ENCODE data around the gene NAALAD2. TPM values are rescaled to one million over a fixed set of nuclear protein-coding genes. Genes with fewer than 3 reads are reported as not detected.

The NAALAD2 gene
- polyA plus RNA-seq, 1 donor (not counting 4 experiments of a cell fraction or from before 2014, with no cell fraction given): not detected

DNA sequence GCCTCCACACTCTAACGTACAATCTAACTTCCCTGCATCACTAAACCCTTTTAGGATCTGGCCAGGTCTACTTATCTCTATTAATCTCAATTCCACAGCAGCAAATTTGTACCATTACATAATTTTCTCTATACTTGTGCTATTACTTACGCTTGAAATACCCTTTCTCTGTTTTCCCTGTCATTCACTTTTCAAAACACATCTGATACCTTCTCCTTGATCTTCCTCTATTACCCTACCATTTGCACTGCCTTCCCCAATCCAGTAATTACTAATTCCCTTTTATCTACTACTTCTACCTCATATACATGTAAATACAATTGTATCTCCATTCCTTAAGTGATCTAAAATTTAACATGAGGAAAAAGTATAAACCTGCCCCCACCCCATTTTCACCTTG, 74.4 kb downstream of the NAALAD2 start:
- Histone ChIP-seq H3K79me2 (ENCODE audit: control insufficient read depth, insufficient read depth, low read length) (peaks cover 33% of the 10 kb centered on the region), H4K20me1 (ENCODE audit: control insufficient read depth, extremely low read depth, insufficient read depth, low read length) (peaks cover 6% of the 10 kb centered on the region), H3K27ac (ENCODE audit: control insufficient read depth, insufficient read depth, low read length) (no peak overlapping the region), H3K4me3 (ENCODE audit: control insufficient read depth in 2 of 3, extremely low read depth in 1 of 3, insufficient read depth in 2 of 3, low read depth in 1 of 3, low read length in 3 of 3) (no peak overlapping the region), H3K9me1 (ENCODE audit: control insufficient read depth, extremely low read depth, insufficient read depth, low read length) (no peaks in the 10 kb centered on the region), H3K36me3 (ENCODE audit: control insufficient read depth in 2 of 2, extremely low read depth in 1 of 2, insufficient read depth in 2 of 2, low read length in 2 of 2) (peaks cover 10 to 19% of the 10 kb centered on the region in 2 experiments), H2AFZ (ENCODE audit: control insufficient read depth, low read length) (no peak overlapping the region), H3K9me3 (ENCODE audit: control insufficient read depth, low read depth, low read length) (no peaks in the 10 kb centered on the region), H3K27me3 (ENCODE audit: control insufficient read depth, extremely low read depth, insufficient read depth, low read length) (no peaks in the 10 kb centered on the region), H3K4me2 (ENCODE audit: control insufficient read depth, extremely low read depth, insufficient read depth, low read depth, low read length) (no peak overlapping the region), H3K9ac (ENCODE audit: control insufficient read depth, extremely low read depth, insufficient read depth, low read length) (no peak overlapping the region), H3K4me1 (ENCODE audit: control insufficient read depth, extremely low read depth, insufficient read depth, low read length) (no peaks in the 10 kb centered on the region)
- DNase-seq (ENCODE audit: low read depth, low spot score): no peak
- no peak for FAIRE-seq
- dilution Hi-C loops (cut with MboI; ENCODE audit: extremely low pct_ligation_motif_present, low sequenced_read_pairs): no loop called here
- TF ChIP-seq EZH2 (IDR thresholded peaks at IDR 0.05; ENCODE audit: low read length): no peak
- TF ChIP-seq, protein P1, sequence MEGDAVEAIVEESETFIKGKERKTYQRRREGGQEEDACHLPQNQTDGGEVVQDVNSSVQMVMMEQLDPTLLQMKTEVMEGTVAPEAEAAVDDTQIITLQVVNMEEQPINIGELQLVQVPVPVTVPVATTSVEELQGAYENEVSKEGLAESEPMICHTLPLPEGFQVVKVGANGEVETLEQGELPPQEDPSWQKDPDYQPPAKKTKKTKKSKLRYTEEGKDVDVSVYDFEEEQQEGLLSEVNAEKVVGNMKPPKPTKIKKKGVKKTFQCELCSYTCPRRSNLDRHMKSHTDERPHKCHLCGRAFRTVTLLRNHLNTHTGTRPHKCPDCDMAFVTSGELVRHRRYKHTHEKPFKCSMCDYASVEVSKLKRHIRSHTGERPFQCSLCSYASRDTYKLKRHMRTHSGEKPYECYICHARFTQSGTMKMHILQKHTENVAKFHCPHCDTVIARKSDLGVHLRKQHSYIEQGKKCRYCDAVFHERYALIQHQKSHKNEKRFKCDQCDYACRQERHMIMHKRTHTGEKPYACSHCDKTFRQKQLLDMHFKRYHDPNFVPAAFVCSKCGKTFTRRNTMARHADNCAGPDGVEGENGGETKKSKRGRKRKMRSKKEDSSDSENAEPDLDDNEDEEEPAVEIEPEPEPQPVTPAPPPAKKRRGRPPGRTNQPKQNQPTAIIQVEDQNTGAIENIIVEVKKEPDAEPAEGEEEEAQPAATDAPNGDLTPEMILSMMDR (optimal IDR thresholded peaks at IDR 0.05 in 1 of 3, IDR thresholded peaks at IDR 0.05 in 1 of 3, conservative IDR thresholded peaks at IDR 0.05 in 1 of 3; ENCODE audit: extremely low read depth in 1 of 3, insufficient read depth in 2 of 3, low read length in 3 of 3): no peak

DNA sequence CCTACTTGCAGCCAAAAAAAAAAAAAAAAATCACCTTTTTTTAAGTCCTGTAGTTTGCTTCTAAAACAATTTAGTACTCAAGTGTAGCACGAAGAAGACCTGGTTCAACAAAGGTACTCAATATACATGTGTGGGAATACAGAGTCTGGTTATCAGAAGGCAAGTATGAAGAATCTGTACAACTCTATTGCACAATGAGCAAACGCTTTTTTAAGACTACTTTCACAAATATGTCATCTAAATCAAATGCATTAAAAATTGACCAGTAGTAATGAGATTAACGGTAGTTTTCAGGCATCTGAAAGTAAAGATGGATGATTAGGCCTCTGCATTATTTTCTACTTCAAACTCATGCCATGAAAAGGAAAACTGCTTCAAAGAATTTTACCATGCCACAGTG, 78.9 kb downstream of the NAALAD2 start:
- TF ChIP-seq, protein P1 (optimal IDR thresholded peaks at IDR 0.05 in 1 of 3, IDR thresholded peaks at IDR 0.05 in 1 of 3, conservative IDR thresholded peaks at IDR 0.05 in 1 of 3; ENCODE audit: extremely low read depth in 1 of 3, insufficient read depth in 2 of 3, low read length in 3 of 3): no peak
- no peak for TF ChIP-seq EZH2 (IDR thresholded peaks at IDR 0.05; ENCODE audit: low read length)
- Histone ChIP-seq H3K9me1 (ENCODE audit: control insufficient read depth, extremely low read depth, insufficient read depth, low read length) (peaks cover 2% of the 10 kb centered on the region), H3K9me3 (ENCODE audit: control insufficient read depth, low read depth, low read length) (no peaks in the 10 kb centered on the region), H3K27me3 (ENCODE audit: control insufficient read depth, extremely low read depth, insufficient read depth, low read length) (no peaks in the 10 kb centered on the region), H3K79me2 (ENCODE audit: control insufficient read depth, insufficient read depth, low read length) (peaks cover 74% of the 10 kb centered on the region), H3K27ac (ENCODE audit: control insufficient read depth, insufficient read depth, low read length) (no peak overlapping the region), H3K4me3 (ENCODE audit: control insufficient read depth in 2 of 3, extremely low read depth in 1 of 3, insufficient read depth in 2 of 3, low read depth in 1 of 3, low read length in 3 of 3) (no peak overlapping the region), H3K36me3 (ENCODE audit: control insufficient read depth in 2 of 2, extremely low read depth in 1 of 2, insufficient read depth in 2 of 2, low read length in 2 of 2) (peaks cover 7 to 19% of the 10 kb centered on the region in 2 experiments), H3K4me2 (ENCODE audit: control insufficient read depth, extremely low read depth, insufficient read depth, low read depth, low read length) (no peak overlapping the region), H2AFZ (ENCODE audit: control insufficient read depth, low read length) (no peak overlapping the region), H3K4me1 (ENCODE audit: control insufficient read depth, extremely low read depth, insufficient read depth, low read length) (no peaks in the 10 kb centered on the region), H4K20me1 (ENCODE audit: control insufficient read depth, extremely low read depth, insufficient read depth, low read length) (peaks cover 3% of the 10 kb centered on the region), H3K9ac (ENCODE audit: control insufficient read depth, extremely low read depth, insufficient read depth, low read length) (no peak overlapping the region)
- dilution Hi-C loops (cut with MboI; ENCODE audit: extremely low pct_ligation_motif_present, low sequenced_read_pairs): no loop called here
- FAIRE-seq: no peak
- DNase-seq (ENCODE audit: low read depth, low spot score): no peak

Data from keratinocyte (primary cell).